Kidney glomerular epithelial cell (primary cell): ENCODE results near the gene AXIN1.
"Not testable (repeated sequence)": the region's sequence is repeated elsewhere in the genome, so short reads cannot be mapped to it uniquely, and the experiment has no call there.

ENCODE experiments used
- DNase-seq: peaks from one replicate; lab custom pipeline; 2025; lab: John Stamatoyannopoulos, UW

AXIN1 gene

GRCh38 chr16:351804-352520, 561 bp downstream of the AXIN1 start:
- no peak for DNase-seq

GRCh38 chr16:350203-350602, 2.3 kb downstream of the AXIN1 start:
- no peak for DNase-seq

DNA sequence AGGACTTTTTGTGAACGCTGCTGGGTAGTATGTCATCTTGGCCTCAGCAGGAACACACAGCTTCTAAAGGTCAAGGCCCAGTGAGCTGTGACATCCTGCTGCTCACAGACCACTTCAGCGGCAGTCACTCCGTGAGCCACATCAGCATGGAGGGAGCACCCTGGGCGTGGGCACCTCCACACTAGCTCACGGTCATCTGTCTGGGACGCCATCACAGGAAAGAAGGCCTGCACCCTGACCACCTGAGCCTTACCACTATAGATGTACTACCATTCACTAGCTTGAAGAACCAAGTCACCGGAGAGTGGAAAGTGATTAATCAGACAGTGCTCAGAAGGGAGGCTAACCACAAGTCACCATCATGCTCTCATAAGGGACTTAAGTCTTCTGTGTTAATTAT, 3.3 kb downstream of the AXIN1 start:
- peak; percentile 60 for DNase-seq

DNA sequence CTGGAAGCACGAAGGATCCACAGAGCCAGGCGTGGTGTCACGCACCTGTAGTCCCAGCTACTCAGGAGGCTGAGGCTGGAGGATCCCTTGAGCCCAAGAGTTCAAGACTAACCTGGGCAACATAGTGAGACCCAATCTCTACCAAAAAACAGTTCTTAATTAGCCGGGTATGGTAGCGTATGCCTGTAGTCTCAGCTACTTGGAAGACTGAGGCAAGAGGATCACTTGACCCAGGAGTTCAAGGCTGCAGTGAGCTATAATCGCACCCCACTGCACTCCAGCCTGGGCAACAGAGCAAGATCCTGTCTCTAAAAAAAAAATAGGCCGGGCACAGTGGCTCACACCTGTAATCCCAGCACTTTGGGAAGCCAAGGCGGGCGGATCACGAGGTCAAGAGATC, 4.0 kb downstream of the AXIN1 start:
- DNase-seq, result not testable (repeated sequence)

DNA sequence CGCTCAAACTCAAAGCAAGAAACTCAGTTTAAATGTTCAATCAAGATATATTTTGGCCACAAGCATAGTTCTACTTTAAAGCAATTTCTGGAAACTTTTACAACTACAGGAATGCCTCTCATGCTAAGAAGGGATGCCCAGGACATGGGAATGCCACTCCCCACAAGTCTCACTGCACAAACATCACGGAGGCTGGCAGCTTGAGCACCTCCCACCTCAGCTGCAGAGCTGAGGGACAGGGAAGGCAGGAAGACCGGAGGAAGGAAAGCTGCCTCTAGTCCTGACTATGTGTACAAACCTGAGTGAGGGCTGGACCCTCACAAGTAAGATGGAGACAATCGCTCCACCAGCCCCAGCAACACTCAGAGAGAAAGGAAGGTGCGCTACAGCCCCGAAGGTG, 5.3 kb downstream of the AXIN1 start:
- DNase-seq, result no peak

DNA sequence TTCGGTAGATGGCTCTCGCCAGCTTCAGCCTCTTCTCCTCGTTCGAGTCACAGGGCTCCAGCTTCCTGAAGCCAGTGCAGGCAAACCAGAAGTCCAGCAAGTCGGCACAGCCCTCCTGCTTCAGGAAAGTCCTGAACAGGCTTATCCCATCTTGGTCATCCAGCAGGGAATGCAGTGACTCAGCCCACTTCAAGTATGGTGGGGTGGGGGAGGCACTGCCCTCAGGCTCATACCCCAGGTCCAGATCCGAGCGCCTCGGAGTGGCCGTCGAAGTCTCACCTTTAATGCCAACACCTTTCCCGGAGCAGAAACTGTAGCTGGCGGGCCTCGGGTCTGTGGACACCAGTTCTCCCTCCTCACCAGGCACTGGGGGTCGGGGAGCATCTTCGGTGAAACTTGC, 5.9 kb downstream of the AXIN1 start:
- DNase-seq, result no peak

DNA sequence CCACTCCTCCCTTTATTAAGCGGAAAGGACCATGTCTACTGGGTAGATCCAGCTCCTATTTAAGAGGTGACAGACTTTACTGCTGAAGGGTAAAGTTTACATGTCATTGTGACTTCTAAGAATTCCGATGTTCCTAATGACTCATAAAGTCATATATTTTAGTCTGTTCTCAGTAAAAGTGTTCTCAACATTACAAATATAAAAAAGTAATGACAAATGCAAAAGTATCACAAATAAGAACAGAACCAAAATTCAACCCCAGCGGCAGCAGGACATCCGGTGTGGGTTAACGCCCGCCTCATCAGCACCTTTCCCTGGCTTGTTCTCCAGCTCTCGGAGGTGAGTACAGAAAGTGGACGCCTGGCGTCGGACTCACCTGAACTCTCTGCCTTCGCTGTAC, 6.8 kb downstream of the AXIN1 start:
- DNase-seq, result no peak

- DNase-seq, result no peak
These were observed 9.9 kb downstream of the AXIN1 start for GRCh38 chr16:342455-343213.

DNA sequence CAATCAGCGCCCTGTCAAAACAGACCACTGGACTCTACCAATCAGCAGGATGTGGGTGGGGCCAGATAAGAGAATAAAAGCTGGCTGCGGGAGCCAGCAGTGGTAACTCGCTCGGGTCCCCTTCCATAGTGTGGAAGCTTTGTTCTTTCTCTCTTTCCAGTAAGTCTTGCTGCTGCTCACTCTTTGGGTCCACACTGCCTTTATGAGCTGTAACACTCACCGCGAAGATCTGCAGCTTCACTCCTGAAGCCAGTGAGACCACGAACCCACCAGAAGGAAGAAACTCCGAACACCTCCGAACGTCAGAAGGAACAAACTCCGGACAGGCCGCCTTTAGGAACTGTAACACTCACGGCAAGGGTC, 10.6 kb downstream of the AXIN1 start:
- not testable (repeated sequence) for DNase-seq

- not testable (repeated sequence) for DNase-seq
These were observed 11.2 kb downstream of the AXIN1 start for GRCh38 chr16:341095-341973.

DNA sequence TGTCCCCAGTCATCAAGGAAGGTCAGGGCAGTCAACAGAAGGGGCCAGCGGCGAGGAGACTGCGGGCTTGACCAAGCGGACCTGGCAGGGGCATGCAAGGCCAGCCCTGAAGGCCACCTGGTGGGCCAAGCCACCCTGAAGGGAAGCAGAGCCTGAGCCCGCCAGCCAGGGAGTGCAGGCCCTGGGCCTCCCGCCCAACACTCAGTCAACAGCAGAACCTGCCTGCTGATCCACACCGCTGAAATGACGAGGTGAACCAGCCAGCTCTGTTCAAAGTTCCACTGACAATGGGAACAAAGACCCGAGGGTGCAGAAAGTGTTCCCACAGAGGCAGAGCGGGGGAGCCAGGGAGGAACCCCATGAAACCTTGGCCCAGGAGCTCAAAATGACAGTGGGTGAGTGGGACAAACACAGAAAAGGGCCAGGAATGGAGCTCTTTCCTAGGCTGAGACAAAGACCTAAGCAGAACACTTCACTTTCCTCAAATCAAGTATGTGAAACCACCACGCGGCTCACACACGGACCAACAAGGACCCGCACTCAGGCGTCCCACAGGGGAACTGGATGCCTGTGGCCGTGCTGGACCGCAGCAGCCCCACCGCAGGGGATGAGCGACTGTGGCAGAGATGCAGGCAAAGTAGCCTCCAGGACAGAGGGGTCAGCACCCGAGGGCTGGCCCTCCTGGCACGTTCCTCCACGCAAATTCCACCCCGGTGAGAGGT, 12.0 kb downstream of the AXIN1 start:
- DNase-seq, result no peak

DNA sequence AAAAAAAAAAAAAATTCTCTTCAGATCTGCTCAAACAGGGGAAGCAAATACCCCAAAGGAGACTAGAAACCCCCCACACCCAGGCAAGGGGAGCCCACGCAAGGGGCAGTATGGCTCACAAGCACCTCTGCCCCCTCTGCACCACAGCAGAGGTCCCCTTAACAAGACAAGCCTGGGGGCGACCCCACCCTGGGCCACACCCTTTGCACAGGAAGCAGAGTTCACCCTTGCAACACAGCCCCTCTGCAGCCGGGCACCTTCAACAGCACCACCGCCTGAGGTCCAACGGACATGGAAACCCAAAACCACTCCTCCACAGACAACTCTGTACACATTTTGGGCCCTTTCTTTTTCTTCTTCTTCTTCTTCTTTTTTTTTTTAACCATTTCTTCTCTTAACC, 12.8 kb downstream of the AXIN1 start:
- no peak for DNase-seq

GRCh38 chr16:337975-338575, 14.4 kb downstream of the AXIN1 start:
- no peak for DNase-seq

DNA sequence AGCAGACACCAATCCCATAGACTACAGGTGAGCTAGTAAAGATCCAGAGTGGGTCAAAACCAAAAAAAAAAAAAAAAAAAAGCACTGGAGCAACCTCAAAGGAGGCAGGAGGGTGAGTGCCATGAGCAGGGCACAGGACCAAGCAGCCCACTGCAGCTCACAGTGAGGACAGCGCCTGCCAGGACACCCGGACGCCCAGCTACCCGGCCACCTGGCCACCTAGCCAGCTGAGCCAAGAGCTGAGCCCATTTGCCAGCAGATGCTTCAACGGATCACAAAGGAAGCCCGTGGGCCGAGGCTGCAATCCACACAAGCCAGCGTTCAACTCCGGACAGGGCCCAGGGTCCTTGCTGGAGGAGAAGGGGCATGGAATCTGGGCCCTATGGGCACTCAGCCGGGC, 15.1 kb downstream of the AXIN1 start:
- DNase-seq, result no peak

- no peak for DNase-seq
These were observed 16.3 kb downstream of the AXIN1 start for GRCh38 chr16:336269-336668.

GRCh38 chr16:334861-335632, 17.5 kb downstream of the AXIN1 start:
- DNase-seq, result not testable (repeated sequence)

DNA sequence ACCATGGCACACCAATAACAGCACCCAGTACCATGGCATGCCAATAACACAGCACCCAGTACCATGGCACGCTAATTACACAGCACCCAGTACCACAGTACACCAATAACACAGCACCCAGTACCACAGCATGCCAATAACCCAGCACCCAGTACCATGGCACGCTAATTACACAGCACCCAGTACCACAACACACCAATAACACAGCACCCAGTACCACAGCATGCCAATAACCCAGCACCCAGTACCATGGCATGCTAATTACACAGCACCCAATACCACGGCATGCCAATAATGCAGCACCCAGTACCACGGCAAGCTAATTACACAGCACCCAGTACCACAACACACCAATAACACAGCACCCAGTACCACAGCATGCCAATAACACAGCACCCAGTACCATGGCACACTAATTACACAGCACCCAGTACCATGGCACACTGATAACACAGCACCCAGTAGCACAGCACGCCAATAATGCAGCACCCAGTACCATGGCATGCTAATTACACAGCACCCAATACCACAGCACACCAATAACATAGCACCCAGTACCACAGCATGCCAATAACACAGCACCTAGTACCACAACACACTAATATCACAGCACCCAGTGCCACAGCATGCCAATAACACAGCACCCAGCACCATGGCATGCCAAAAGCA, 18.2 kb downstream of the AXIN1 start:
- not testable (repeated sequence) for DNase-seq

GRCh38 chr16:333406-334094, 19.0 kb downstream of the AXIN1 start:
- DNase-seq, result no peak

- DNase-seq, result not testable (repeated sequence)
These were observed 21.2 kb downstream of the AXIN1 start for GRCh38 chr16:331181-331814.
